K562 (cell line): ENCODE data around the gene ETS2. TPM values are rescaled to one million over a fixed set of nuclear protein-coding genes. Genes with fewer than 3 reads are reported as not detected.

ENCODE experiments used
- ATAC-seq: fragments of 200-7000 bp; cut with Tn5 transposase; 3 replicates; pipeline ENCODE4 v1.9.1; 2020; ENCODE audit warnings: moderate library complexity
- BruUV-seq: library from RNA; stranded (reverse); fragments of 400-500 nt; replicated peaks from 2 replicates; lab custom pipeline; 2021; lab: Mats Ljungman, UMichigan
- CTCF ChIA-PET: fragments of 300-600 bp; formaldehyde crosslinking; extraction: SDS; loops from one replicate; lab custom pipeline; 2021; ENCODE audit warnings: low intra/inter-chr PET ratio; lab: Yijun Ruan, JAX
- POLR2A ChIA-PET: fragments of 300-600, 350-650 bp; sonication (Branson Sonifier 250); formaldehyde crosslinking; extraction: SDS; loops from one replicate; lab custom pipeline; 2021; ENCODE audit warnings: antibody characterized with exemption, inconsistent platforms; lab: Yijun Ruan, JAX
- DNase-seq, 4 experiments: peaks; one replicate each; pipeline versions ENCODE4 v3.0.0 to v3.0.0-alpha.2; 2011 to 2018; ENCODE audit warnings: low spot score in 3 of 4, mixed read lengths in 3 of 4; ENCODE audit errors: extremely low read depth in 1 of 4
- FAIRE-seq: peaks from 2 replicates; lab custom pipeline; 2011; peaks lifted over from hg19 to GRCh38; lab: Jason Lieb, UNC
- H2AFZ ChIP-seq: 2 replicates; pipeline ENCODE4 v1.6.0; 2011; ENCODE audit warnings: low read depth, low read length, control low read depth, inconsistent platforms
- H3K27ac ChIP-seq: fragments of 200-600 bp; 3 replicates; pipeline ENCODE4 v1.8.0; 2011; ENCODE audit warnings: low read depth, mild to moderate bottlenecking, control low read depth, inconsistent platforms, low read length, moderate library complexity, mixed read lengths; ENCODE audit errors: extremely low read depth
- H3K27me3 ChIP-seq, 2 experiments: fragments of 300-600 bp in 1 of 2; 2 replicates in 1 of 2; 3 replicates in 1 of 2; pipeline versions ENCODE4 v1.6.0 to v1.8.0; 2011; ENCODE audit warnings: inconsistent platforms in 2 of 2, low read length in 2 of 2, mild to moderate bottlenecking in 1 of 2, mixed read lengths in 1 of 2, moderate library complexity in 1 of 2; ENCODE audit not compliant: control insufficient read depth in 2 of 2, insufficient read depth in 2 of 2
- H3K36me3 ChIP-seq: fragments of 300-600 bp; 3 replicates; pipeline ENCODE4 v1.8.0; 2011; ENCODE audit warnings: mild to moderate bottlenecking, low read length, inconsistent platforms; ENCODE audit not compliant: control insufficient read depth, insufficient read depth
- H3K4me1 ChIP-seq, 2 experiments: fragments of 200-600 bp in 1 of 2; replicated peaks in 1 of 2; 2 replicates in 1 of 2; 3 replicates in 1 of 2; pipeline versions ENCODE4 v1.5.1 to v1.8.0; 2011; ENCODE audit warnings: inconsistent platforms in 2 of 2, low read length in 2 of 2, mild to moderate bottlenecking in 1 of 2, mixed read lengths in 1 of 2, moderate library complexity in 1 of 2; ENCODE audit not compliant: control insufficient read depth in 2 of 2, insufficient read depth in 2 of 2
- H3K4me2 ChIP-seq: 2 replicates; pipeline ENCODE4 v1.6.1; 2011; ENCODE audit warnings: low read length, control low read depth, inconsistent platforms, mixed read lengths; ENCODE audit not compliant: insufficient read depth
- H3K4me3 ChIP-seq: fragments of 200-600 bp; sonication (generic), shearing (Covaris generic); 2 replicates; pipeline ENCODE4 v1.5.1; 2016; ENCODE audit warnings: control low read depth, inconsistent platforms
- H3K79me2 ChIP-seq: fragments of 200-600 bp; 3 replicates; pipeline ENCODE4 v1.8.0; 2011; ENCODE audit warnings: low read length, inconsistent platforms; ENCODE audit not compliant: control insufficient read depth, insufficient read depth
- H3K9ac ChIP-seq, 2 experiments: 2 replicates each; pipeline versions ENCODE4 v1.6.0 to v1.6.1; 2011; ENCODE audit warnings: low read depth in 2 of 2, low read length in 2 of 2, control low read depth in 1 of 2, inconsistent platforms in 1 of 2, mild to moderate bottlenecking in 1 of 2, mixed read lengths in 1 of 2; ENCODE audit not compliant: insufficient read depth in 1 of 2
- H3K9me1 ChIP-seq: one replicate; pipeline ENCODE4 v1.6.0; 2011; ENCODE audit warnings: inconsistent platforms, mild to moderate bottlenecking, low read length, moderate library complexity; ENCODE audit not compliant: control insufficient read depth, insufficient read depth
- H3K9me3 ChIP-seq: replicated peaks from 2 replicates; pipeline ENCODE4 v1.5.1; 2011; ENCODE audit warnings: low read depth, low read length, inconsistent platforms; ENCODE audit not compliant: control insufficient read depth, insufficient read depth
- H4K20me1 ChIP-seq: replicated peaks from 2 replicates; pipeline ENCODE4 v1.6.1; 2011; ENCODE audit warnings: low read length, inconsistent platforms, mixed read lengths; ENCODE audit not compliant: control insufficient read depth, insufficient read depth
- RFX1 ChIP-seq: fragments of 450-650 bp; IDR thresholded peaks from 2 replicates; pipeline ENCODE4 v1.6.1; 2016; ENCODE audit warnings: mild to moderate bottlenecking, moderate library complexity
- TAF1 ChIP-seq: IDR thresholded peaks from 2 replicates; pipeline ENCODE4 v1.6.1; 2011; ENCODE audit warnings: mild to moderate bottlenecking, low read length, moderate library complexity; ENCODE audit not compliant: insufficient read depth, control insufficient read depth, severe bottlenecking; ENCODE audit errors: extremely low read depth
- ZNF395 ChIP-seq: fragments of 200-800 bp; sonication (Bioruptor generic); IDR thresholded peaks from 2 replicates; pipeline ENCODE4 v1.6.1; 2017; ENCODE audit warnings: missing genetic modification characterization, missing compliant biosample characterization
- ZSCAN29 ChIP-seq: fragments of 450-650 bp; IDR thresholded peaks from 2 replicates; pipeline ENCODE4 v1.6.1; 2017
- whole genome bisulfite sequencing: fragments of 100-300 bp; shearing (Covaris generic); methylation state at CpG from one replicate; pipeline ENCODE4 v1.1.6; 2016; ENCODE audit warnings: low coverage, mixed read lengths; ENCODE audit not compliant: insufficient coverage; ENCODE audit errors: missing lambda C conversion rate; 5-methylcytosine and 5-hydroxymethylcytosine counted together
- in situ Hi-C: fragments of 300-500 bp; cut with MboI; formaldehyde crosslinking; loops from 4 replicates; pipeline ENCODE4 v1.15.0; 2018; ENCODE audit warnings: inconsistent platforms, mixed read lengths
- intact Hi-C: fragments of 100-400 bp; cut with micrococcal nuclease; formaldehyde crosslinking; loops from 2 replicates; pipeline ENCODE4 v1.14.2; 2022
- polyA plus RNA-seq, 8 experiments: library from polyadenylated mRNA; depleted of rRNA in 4 of 8; stranded (reverse) in 5 of 8; unstranded in 3 of 8; fragments of >200 nt; fragmentation: Nextera tagmentation in 2 of 8; fragmentation: Illumina TruSeq in 1 of 8; extraction: Ambion mirVana in 2 of 8; extraction: Trizol in 1 of 8; gene quantifications; 2 replicates each; pipeline versions ENCODE4 v1.2.1 to v1.2.3, GENCODE V29; 2011 to 2014; ENCODE audit warnings: inconsistent platforms in 1 of 8, missing spikeins in 1 of 8
- total RNA-seq, 7 experiments: library from RNA; depleted of rRNA in 6 of 7; stranded (reverse); fragments of >200 nt in 6 of 7; fragmentation: Illumina TruSeq in 2 of 7; extraction: Trizol in 2 of 7; gene quantifications; 2 replicates each; pipeline versions ENCODE4 v1.2.1 to v1.2.3, GENCODE V29; 2011 to 2021; ENCODE audit warnings: low replicate concordance in 1 of 7

The ETS2 gene
- total and polyA plus RNA-seq, 9 of the 15 experiments (the other 6 are each of a cell fraction or from before 2014, with no cell fraction given): 1.7 to 24.4 (median 12.2) TPM

DNA sequence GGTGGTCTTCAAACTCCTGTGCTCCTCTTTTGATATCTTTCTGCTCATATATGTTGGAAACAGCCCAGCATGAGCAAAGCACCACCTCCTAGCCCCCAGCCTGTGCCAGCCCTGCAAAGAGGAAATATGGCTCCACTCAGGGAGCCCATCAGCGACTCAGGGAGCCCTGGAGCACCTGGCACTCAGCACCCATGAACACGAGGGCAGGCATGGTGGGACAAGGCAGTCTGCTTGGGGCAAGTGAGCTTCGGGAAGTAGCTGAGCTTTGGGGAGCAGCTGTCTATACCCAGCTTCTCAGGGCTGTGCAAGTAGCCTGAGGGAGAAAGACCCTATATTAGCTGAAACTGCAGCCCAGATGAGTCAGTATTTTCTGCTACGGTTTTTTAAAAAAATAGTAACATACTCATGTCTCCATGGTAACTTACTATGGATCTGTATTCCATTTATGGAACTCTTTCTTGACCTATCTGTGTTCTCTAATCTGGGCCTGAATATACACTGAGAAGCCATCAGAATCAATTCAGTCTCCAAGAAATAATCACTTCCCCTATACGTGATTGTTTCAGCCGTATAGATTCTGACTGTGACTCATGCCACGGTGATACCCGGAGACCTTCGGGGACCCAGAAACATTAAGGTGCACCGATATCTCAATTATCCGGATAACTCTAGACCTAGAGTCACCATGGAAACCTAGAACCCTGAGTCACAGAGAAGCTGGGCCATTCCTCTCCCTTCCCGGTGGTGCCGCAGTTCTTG is 1.5 kb upstream of the ETS2 start:
- intact Hi-C loops: loop anchor here (2.0 to 10.0 kb wide), 2 partner anchors 27 to 111 kb away; no protein-coding TSS in a partner anchor
- H3K4me1 ChIP-seq: peaks cover 43 to 46% of the 10 kb centered on the region in 2 experiments
- BruUV-seq: no TSS peak
- CTCF ChIA-PET: interaction anchor here (1.1 kb wide), 1 partner anchor 124 kb away, joined by 3 read pairs; no protein-coding TSS in a partner anchor
- H3K79me2 ChIP-seq: peaks cover 30% of the 10 kb centered on the region
- WGBS: 65% methylated on average over 13 of the region's 13 CpGs
- H3K9me1 ChIP-seq: peaks cover 4% of the 10 kb centered on the region
- peaks cover 16% of the 10 kb centered on the region; the same call in 2 of the 3 replicates for H3K36me3 ChIP-seq
- TF ChIP-seq RFX1 (peak; percentile 67), TAF1 (no peak), ZSCAN29 (peak; percentile 78), ZNF395 (CRISPR knock-in tag) (0 out of 2 replicates have a peak, but pooled peaks have one; percentile 28)
- TF ChIP-seq, all 486 proteins: peak for 3
- DNase-seq (no peak), FAIRE-seq (no peak), ATAC-seq (no peak)
- Histone ChIP-seq H2AFZ (peak overlapping the region; percentile 96; the same call in 1 of the 2 replicates), H3K4me2 (peak overlapping the region; percentile 84; the same call in 1 of the 2 replicates), H3K27ac (no peak overlapping the region), H3K4me3 (no peak overlapping the region), H3K27me3 (no peaks in the 10 kb centered on the region; a peak in 1 of 5 replicates), H3K9me3 (no peaks in the 10 kb centered on the region), H3K9ac (peak overlapping the region in 1 of 2 experiments; percentile 95; a peak in 1 of 4 replicates), H4K20me1 (0 out of 2 replicates have a peak, but pooled peaks cover 9% of the 10 kb centered on the region)
- in situ Hi-C loops: no loop called here
- POLR2A ChIA-PET: interaction anchor here (0.9 to 1.8 kb wide), 6 partner anchors 9 to 46 kb away, joined by 3 to 6 read pairs (median 4); no protein-coding TSS in a partner anchor
